ENCODE measurements around the gene NCS1.

- TF ChIP-seq CTCF (conservative IDR thresholded peaks at IDR 0.05; ENCODE audit: low read length) (no peak), EZH2phosphoT487 (IDR thresholded peaks at IDR 0.05; ENCODE audit: borderline replicate concordance) (no peak)
Observed at GRCh38 chr9:130128733-130129431, 43.3 kb upstream of the NCS1 start.

Data from Loucy (cell line).